NCI-H146 (cell line): Measurements from ENCODE around the gene CAPRIN1.

ENCODE experiments used
- DNase-seq: peaks from one replicate; lab custom pipeline; 2025; lab: John Stamatoyannopoulos, UW

Gene CAPRIN1

GRCh38 chr11:34051349-34052035 lies at the start of gene CAPRIN1:
Gene CAPRIN1, plus strand, starts transcription at chr11:34051731. Its CDS starts 690 bp downstream, at chr11:34052421.
- DNase-seq, result peak; percentile 93

GRCh38 chr11:34002420-34002819 lies 49.1 kb upstream of the CAPRIN1 start:
- DNase-seq, result peak; percentile 3

GRCh38 chr11:34004236-34004635 lies 47.3 kb upstream of the CAPRIN1 start:
- no peak for DNase-seq

- no peak for DNase-seq
Measured at GRCh38 chr11:34006876-34007275, 44.7 kb upstream of the CAPRIN1 start.

- no peak for DNase-seq
Measured at GRCh38 chr11:34012734-34013133, 38.8 kb upstream of the CAPRIN1 start.

GRCh38 chr11:34013898-34014571 lies 37.5 kb upstream of the CAPRIN1 start:
- DNase-seq, result no peak

- no peak for DNase-seq
Measured at GRCh38 chr11:34021977-34022735, 29.4 kb upstream of the CAPRIN1 start.

- DNase-seq, result no peak
Measured at GRCh38 chr11:34026432-34026831, 25.1 kb upstream of the CAPRIN1 start.

- DNase-seq, result no peak
Measured at GRCh38 chr11:34027516-34028408, 23.8 kb upstream of the CAPRIN1 start.

GRCh38 chr11:34028425-34028824 lies 23.1 kb upstream of the CAPRIN1 start:
- no peak for DNase-seq

GRCh38 chr11:34029176-34029575 lies 22.4 kb upstream of the CAPRIN1 start:
- no peak for DNase-seq

- DNase-seq, result no peak
Measured at GRCh38 chr11:34030382-34030781, 21.1 kb upstream of the CAPRIN1 start.

GRCh38 chr11:34033399-34033798 lies 18.1 kb upstream of the CAPRIN1 start:
- no peak for DNase-seq

GRCh38 chr11:34034053-34034452 lies 17.5 kb upstream of the CAPRIN1 start:
- no peak for DNase-seq

- no peak for DNase-seq
Measured at GRCh38 chr11:34036456-34036855, 15.1 kb upstream of the CAPRIN1 start.

- no peak for DNase-seq
Measured at GRCh38 chr11:34037016-34037415, 14.5 kb upstream of the CAPRIN1 start.

GRCh38 chr11:34040571-34040970 lies 11.0 kb upstream of the CAPRIN1 start:
- no peak for DNase-seq

- peak; percentile 51 for DNase-seq
Measured at GRCh38 chr11:34044664-34045485, 6.7 kb upstream of the CAPRIN1 start.

GRCh38 chr11:34049028-34049427 lies 2.5 kb upstream of the CAPRIN1 start:
- DNase-seq, result no peak

- DNase-seq, result peak; percentile 79
Measured at GRCh38 chr11:34050581-34051348, 766 bp upstream of the CAPRIN1 start.
